Adipocyte (in vitro differentiated cells): ENCODE measurements around the gene NEB.

Experiments used
- DNase-seq: peaks from one replicate; pipeline ENCODE4 v3.0.0-alpha.2; 2015; ENCODE audit warnings: low read depth
- H3K27me3 ChIP-seq: replicated peaks from 2 replicates; pipeline ENCODE4 v1.7.0; 2013; ENCODE audit warnings: mild to moderate bottlenecking, low read length, moderate library complexity; ENCODE audit not compliant: control insufficient read depth, insufficient read depth
- H3K36me3 ChIP-seq: 2 replicates; pipeline ENCODE4 v1.7.0; 2013; ENCODE audit warnings: low read length, mild to moderate bottlenecking, moderate library complexity; ENCODE audit not compliant: control insufficient read depth, insufficient read depth, severe bottlenecking
- H3K4me1 ChIP-seq: 2 replicates; pipeline ENCODE4 v1.7.0; 2013; ENCODE audit warnings: mild to moderate bottlenecking, low read length, moderate library complexity; ENCODE audit not compliant: control insufficient read depth, insufficient read depth
- H3K4me3 ChIP-seq: 2 replicates; pipeline ENCODE4 v1.7.0; 2013; ENCODE audit warnings: mild to moderate bottlenecking, low read length, moderate library complexity
- H3K9ac ChIP-seq: 2 replicates; pipeline ENCODE4 v1.7.0; 2013; ENCODE audit warnings: mild to moderate bottlenecking, low read length, moderate library complexity
- H3K9me3 ChIP-seq: 2 replicates; pipeline ENCODE4 v1.7.0; 2013; ENCODE audit warnings: mild to moderate bottlenecking, low read length, moderate library complexity; ENCODE audit not compliant: control insufficient read depth

The NEB gene

DNA sequence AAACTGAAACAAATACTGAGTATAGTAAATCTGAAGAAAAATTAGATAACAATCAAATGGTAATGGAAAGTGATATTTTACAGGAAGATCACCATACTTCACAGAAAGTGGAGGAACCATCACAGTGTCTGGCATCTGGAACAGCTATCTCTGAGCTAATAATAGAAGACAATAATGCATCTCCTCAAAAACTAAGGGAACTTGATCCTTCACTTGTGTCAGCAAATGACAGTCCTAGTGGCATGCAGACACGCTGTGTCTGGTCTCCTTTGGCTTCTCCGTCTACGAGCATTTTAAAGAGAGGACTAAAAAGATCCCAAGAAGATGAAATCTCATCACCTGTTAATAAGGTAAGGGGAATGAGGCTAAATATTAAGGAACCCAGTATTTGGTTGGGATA lies 268.5 kb downstream of the NEB start:
- no peaks in the 10 kb centered on the region for H3K9me3 ChIP-seq
- peaks cover 94% of the 10 kb centered on the region for H3K36me3 ChIP-seq

DNA sequence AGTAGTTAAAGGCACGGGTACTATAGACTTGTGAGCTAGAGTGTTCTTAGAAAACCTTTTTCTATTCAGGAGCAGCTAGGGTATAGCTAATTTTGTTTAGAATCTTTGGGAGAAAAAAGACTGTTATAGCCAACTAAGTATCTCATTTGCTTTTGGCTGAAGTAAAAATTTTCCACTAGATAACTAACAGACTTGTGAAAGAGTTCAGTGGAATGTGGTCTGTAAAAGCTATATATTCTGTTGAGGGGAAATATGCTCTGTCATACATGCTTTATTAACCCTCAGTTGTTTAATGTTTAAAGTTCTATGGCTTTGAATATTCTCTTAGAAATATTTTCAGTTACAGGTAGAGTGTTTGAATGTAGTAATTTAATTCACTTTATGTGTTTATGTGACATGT lies 274.9 kb downstream of the NEB start:
- Histone ChIP-seq H3K9ac (no peak overlapping the region), H3K27me3 (no peaks in the 10 kb centered on the region), H3K4me3 (no peak overlapping the region), H3K36me3 (peaks cover 78% of the 10 kb centered on the region), H3K9me3 (no peaks in the 10 kb centered on the region), H3K4me1 (peaks cover 17% of the 10 kb centered on the region)
- DNase-seq = peak; percentile 67

More for the DNA sequence above, 268.5 kb downstream of the NEB start:
- Histone ChIP-seq H3K9ac (no peak overlapping the region), H3K27me3 (no peaks in the 10 kb centered on the region), H3K4me1 (no peaks in the 10 kb centered on the region), H3K4me3 (no peak overlapping the region)
- DNase-seq = no peak

DNA sequence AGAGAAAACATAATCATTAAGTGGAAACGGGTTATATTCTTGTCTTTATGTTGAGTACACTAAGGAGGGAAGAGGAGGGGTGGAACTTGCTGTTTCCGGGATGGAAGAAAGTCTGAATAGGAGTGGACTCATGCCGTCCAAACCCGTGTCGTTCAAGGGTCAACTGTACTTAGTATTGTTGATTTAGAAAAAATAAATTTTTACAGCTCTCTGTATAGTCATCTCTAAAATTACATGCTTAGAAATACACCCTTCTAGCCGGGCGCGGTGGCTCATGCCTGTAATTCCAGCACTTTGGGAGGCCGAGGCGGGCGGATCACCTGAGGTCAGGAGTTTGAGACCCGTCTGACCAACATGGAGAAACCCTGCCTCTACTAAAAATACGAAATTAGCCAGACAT lies 295.1 kb downstream of the NEB start:
- Histone ChIP-seq H3K36me3 (peaks cover 79% of the 10 kb centered on the region), H3K9ac (no peak overlapping the region), H3K4me3 (no peak overlapping the region), H3K4me1 (peaks cover 5% of the 10 kb centered on the region), H3K27me3 (no peaks in the 10 kb centered on the region), H3K9me3 (no peaks in the 10 kb centered on the region)
- no peak for DNase-seq

DNA sequence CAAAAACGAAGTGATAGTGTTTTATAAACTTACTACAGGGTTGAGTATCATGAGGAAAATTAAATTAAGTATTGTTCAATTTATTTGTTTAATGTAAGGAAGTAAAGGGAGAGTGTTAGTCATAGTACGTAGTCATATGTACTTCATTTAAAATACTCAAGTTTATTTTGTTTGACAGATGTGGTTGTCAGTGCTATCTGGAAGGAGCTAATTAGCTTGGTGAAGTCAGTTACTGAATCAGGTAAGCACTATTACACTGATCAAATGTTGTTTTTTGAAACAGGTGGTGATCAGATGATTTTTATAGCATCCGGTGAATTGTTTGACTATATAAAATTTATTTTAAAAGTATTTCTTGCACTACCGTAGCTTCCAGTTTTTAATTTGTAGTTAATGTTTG lies 295.8 kb downstream of the NEB start:
- no peak for DNase-seq

DNA sequence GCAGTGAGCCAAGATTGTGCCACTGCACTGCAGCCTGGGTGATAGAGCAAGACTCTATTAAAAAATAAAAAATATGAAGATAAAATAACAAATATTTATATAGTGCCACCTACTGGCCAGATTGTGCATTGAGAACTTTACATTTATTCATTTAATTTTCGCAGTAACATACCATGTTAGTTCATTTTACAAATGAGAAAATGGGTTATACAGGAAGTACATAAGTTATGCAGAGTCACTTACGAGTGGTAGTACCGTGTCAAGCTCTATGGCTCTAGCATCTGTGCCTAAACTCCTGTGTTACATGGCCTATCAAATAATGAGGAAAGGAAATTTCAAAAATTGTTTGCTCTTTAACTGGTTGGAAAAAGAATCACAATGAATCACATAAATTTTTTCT lies 296.6 kb downstream of the NEB start:
- Histone ChIP-seq H3K9ac (no peak overlapping the region), H3K4me3 (no peak overlapping the region), H3K9me3 (no peaks in the 10 kb centered on the region), H3K27me3 (no peaks in the 10 kb centered on the region), H3K36me3 (peaks cover 83% of the 10 kb centered on the region), H3K4me1 (peaks cover 5% of the 10 kb centered on the region)
- DNase-seq = peak; percentile 75

More for the DNA sequence above, 295.8 kb downstream of the NEB start:
- H3K4me1 ChIP-seq = peaks cover 5% of the 10 kb centered on the region
- H3K27me3 ChIP-seq = no peaks in the 10 kb centered on the region
- no peak overlapping the region for H3K4me3 ChIP-seq
- H3K36me3 ChIP-seq = peaks cover 77% of the 10 kb centered on the region
- no peak overlapping the region for H3K9ac ChIP-seq
- H3K9me3 ChIP-seq = no peaks in the 10 kb centered on the region
